HEK293 (cell line): ENCODE measurements around the gene ZSWIM4.
A peak's percentile ranks its signal among the peaks of the same experiment; 100 is the strongest.

Experiments used
- CTCF ChIA-PET: fragments of 350-600 bp; formaldehyde crosslinking; extraction: SDS; loops from one replicate; lab custom pipeline; 2021; ENCODE audit warnings: antibody characterized with exemption; lab: Yijun Ruan, JAX
- POLR2A ChIA-PET: fragments of 300-600 bp; formaldehyde crosslinking; extraction: SDS; loops from one replicate; lab custom pipeline; 2020; ENCODE audit warnings: antibody characterized with exemption, inconsistent platforms; lab: Yijun Ruan, JAX
- H3K27ac ChIP-seq: fragments of 200-500 bp; sonication (Bioruptor generic); 2 replicates; pipeline ENCODE4 v1.5.1; 2014; ENCODE audit warnings: low read depth, low read length, control low read depth, inconsistent platforms; ENCODE audit errors: extremely low read depth
- H3K36me3 ChIP-seq, 2 experiments: fragments of 200-500 bp in 1 of 2; sonication (Bioruptor generic) in 1 of 2; 1 replicate in 1 of 2; 2 replicates in 1 of 2; pipeline ENCODE4 v1.5.1; 2014 to 2017; ENCODE audit warnings: inconsistent platforms in 2 of 2, low read length in 2 of 2; ENCODE audit not compliant: control insufficient read depth in 2 of 2, insufficient read depth in 1 of 2
- H3K4me1 ChIP-seq: fragments of 200-500 bp; sonication (Bioruptor generic); 2 replicates; pipeline ENCODE4 v1.5.1; 2014; ENCODE audit warnings: mild to moderate bottlenecking, low read length, inconsistent platforms; ENCODE audit not compliant: control insufficient read depth, insufficient read depth
- H3K4me3 ChIP-seq: 2 replicates; pipeline ENCODE4 v1.5.1; 2011; ENCODE audit warnings: low read depth, mild to moderate bottlenecking, control low read depth, low read length, moderate library complexity
- H3K9me3 ChIP-seq: fragments of 200-500 bp; sonication (Bioruptor generic); 2 replicates; pipeline ENCODE4 v1.5.1; 2014; ENCODE audit warnings: low read depth, low read length, inconsistent platforms; ENCODE audit not compliant: control insufficient read depth, insufficient read depth
- FEZF1 ChIP-seq: fragments of 450-650 bp; formaldehyde crosslinking; IDR thresholded peaks from 2 replicates; pipeline ENCODE4 v1.5.1; 2016; ENCODE audit warnings: missing biosample characterization, missing genetic modification characterization
- GLI2 ChIP-seq: fragments of 450-650 bp; formaldehyde crosslinking; IDR thresholded peaks from 2 replicates; pipeline ENCODE4; 2017; ENCODE audit warnings: missing biosample characterization, missing genetic modification characterization, low read depth, borderline replicate concordance
- HIC1 ChIP-seq: fragments of 450-650 bp; formaldehyde crosslinking; IDR thresholded peaks from 2 replicates; pipeline ENCODE4 v1.5.1; 2016; ENCODE audit warnings: missing biosample characterization, missing genetic modification characterization
- IKZF3 ChIP-seq: fragments of 450-650 bp; IDR thresholded peaks from 2 replicates; pipeline ENCODE4 v1.5.0; 2018; ENCODE audit warnings: missing biosample characterization, mild to moderate bottlenecking, missing genetic modification characterization, moderate library complexity
- KLF1 ChIP-seq: fragments of 450-650 bp; formaldehyde crosslinking; IDR thresholded peaks from 2 replicates; pipeline ENCODE4 v1.5.1; 2016; ENCODE audit warnings: missing biosample characterization, missing genetic modification characterization
- KLF10 ChIP-seq: fragments of 450-650 bp; IDR thresholded peaks from 2 replicates; pipeline ENCODE4 v1.5.1; 2018; ENCODE audit warnings: missing biosample characterization, mild to moderate bottlenecking, missing genetic modification characterization
- MZF1 ChIP-seq: fragments of 450-650 bp; formaldehyde crosslinking; IDR thresholded peaks from 2 replicates; pipeline ENCODE4 v1.5.1; 2017; ENCODE audit warnings: missing biosample characterization, missing genetic modification characterization, borderline replicate concordance
- PBX3 ChIP-seq: sonication (generic); formaldehyde crosslinking; IDR thresholded peaks from 2 replicates; pipeline ENCODE4 v1.8.1; 2022; ENCODE audit warnings: mild to moderate bottlenecking, moderate library complexity, missing genetic modification reagents
- PRDM4 ChIP-seq: fragments of 450-650 bp; formaldehyde crosslinking; IDR thresholded peaks from 2 replicates; pipeline ENCODE4 v1.5.1; 2017; ENCODE audit warnings: missing biosample characterization, missing genetic modification characterization
- RBAK ChIP-seq: fragments of 450-650 bp; formaldehyde crosslinking; IDR thresholded peaks from 2 replicates; pipeline ENCODE4 v1.5.1; 2016; ENCODE audit warnings: missing biosample characterization, missing genetic modification characterization
- SALL2 ChIP-seq: fragments of 450-650 bp; formaldehyde crosslinking; IDR thresholded peaks from 2 replicates; pipeline ENCODE4 v1.5.0; 2017; ENCODE audit warnings: missing biosample characterization, mild to moderate bottlenecking, missing genetic modification characterization, borderline replicate concordance
- SCRT1 ChIP-seq: fragments of 450-650 bp; formaldehyde crosslinking; IDR thresholded peaks from 2 replicates; pipeline ENCODE4 v1.5.1; 2016; ENCODE audit warnings: missing biosample characterization, missing genetic modification characterization, borderline replicate concordance
- ZBTB1 ChIP-seq: fragments of 450-650 bp; formaldehyde crosslinking; IDR thresholded peaks from 2 replicates; pipeline ENCODE4 v1.5.1; 2016; ENCODE audit warnings: missing biosample characterization, missing genetic modification characterization
- ZNF112 ChIP-seq: fragments of 450-650 bp; formaldehyde crosslinking; IDR thresholded peaks from 2 replicates; pipeline ENCODE4 v1.5.0; 2017; ENCODE audit warnings: missing biosample characterization, missing genetic modification characterization
- ZNF140 ChIP-seq: fragments of 450-650 bp; formaldehyde crosslinking; IDR thresholded peaks from 2 replicates; pipeline ENCODE4 v1.5.1; 2016; ENCODE audit warnings: missing biosample characterization, missing genetic modification characterization
- ZNF221 ChIP-seq: fragments of 450-650 bp; formaldehyde crosslinking; IDR thresholded peaks from 2 replicates; pipeline ENCODE4 v1.5.1; 2017; ENCODE audit warnings: missing biosample characterization, missing genetic modification characterization, borderline replicate concordance
- ZNF26 ChIP-seq: fragments of 450-650 bp; formaldehyde crosslinking; IDR thresholded peaks from 2 replicates; pipeline ENCODE4 v1.5.1; 2016; ENCODE audit warnings: missing biosample characterization, missing genetic modification characterization
- ZNF311 ChIP-seq: fragments of 450-650 bp; formaldehyde crosslinking; IDR thresholded peaks from 2 replicates; pipeline ENCODE4 v1.5.1; 2017; ENCODE audit warnings: missing biosample characterization, missing genetic modification characterization, borderline replicate concordance
- ZNF335 ChIP-seq: fragments of 450-650 bp; formaldehyde crosslinking; conservative IDR thresholded peaks from 2 replicates; pipeline ENCODE4 v1.5.1; 2016; ENCODE audit warnings: missing biosample characterization, missing genetic modification characterization
- ZNF416 ChIP-seq: fragments of 450-650 bp; formaldehyde crosslinking; IDR thresholded peaks from 2 replicates; pipeline ENCODE4 v1.5.1; 2016; ENCODE audit warnings: missing biosample characterization, missing genetic modification characterization
- ZNF513 ChIP-seq: fragments of 450-650 bp; IDR thresholded peaks from 2 replicates; pipeline ENCODE4 v1.5.1; 2018; ENCODE audit warnings: missing biosample characterization, missing genetic modification characterization
- ZNF530 ChIP-seq: fragments of 450-650 bp; formaldehyde crosslinking; IDR thresholded peaks from 2 replicates; pipeline ENCODE4 v1.5.1; 2016; ENCODE audit warnings: low read depth, missing biosample characterization, missing genetic modification characterization
- ZNF558 ChIP-seq: fragments of 450-650 bp; formaldehyde crosslinking; IDR thresholded peaks from 2 replicates; pipeline ENCODE4 v1.5.1; 2016; ENCODE audit warnings: missing biosample characterization, missing genetic modification characterization
- ZNF626 ChIP-seq: fragments of 450-650 bp; sonication (Bioruptor Pico); formaldehyde crosslinking; IDR thresholded peaks from 2 replicates; pipeline ENCODE4 v1.5.1; 2018; ENCODE audit warnings: missing biosample characterization, missing genetic modification characterization, inconsistent platforms

Gene ZSWIM4

GRCh38 chr19:13861714-13862531, 66.7 kb downstream of the ZSWIM4 start:
- no peaks in the 10 kb centered on the region; the same call in 1 of the 2 replicates for H3K4me1 ChIP-seq
- no peak overlapping the region; the same call in 1 of the 2 replicates for H3K27ac ChIP-seq
- H3K36me3 ChIP-seq = no peaks in the 10 kb centered on the region
- no peaks in the 10 kb centered on the region for H3K9me3 ChIP-seq
- peak overlapping the region; percentile 39 for H3K4me3 ChIP-seq
- ChIA-PET CTCF (interaction anchor here (0.5 to 3.9 kb wide), 39 partner anchors 9 to 278 kb away, joined by 3 to 45 read pairs (median 5); partner anchors contain the start of genes C19orf53 and ZSWIM4), POLR2A (interaction anchor here (0.7 to 2.5 kb wide), 15 partner anchors 10 to 272 kb away, joined by 3 to 19 read pairs (median 7); partner anchors contain the start of genes C19orf53, MRI1 and ZSWIM4)
- TF ChIP-seq IKZF3 (tag by site-specific recombination) (no peak), ZNF513 (tag by site-specific recombination) (no peak), ZBTB1 (tag by site-specific recombination) (no peak), MZF1 (tag by site-specific recombination) (no peak), ZNF530 (tag by site-specific recombination) (no peak), SCRT1 (tag by site-specific recombination) (no peak), ZNF335 (tag by site-specific recombination) (peak; percentile 97), ZNF311 (tag by site-specific recombination) (no peak), ZNF416 (tag by site-specific recombination) (no peak), SALL2 (no peak), PBX3 (CRISPR knock-in tag) (no peak), KLF10 (peak; percentile 60; the same call in 1 of the 2 replicates), HIC1 (no peak), ZNF558 (tag by site-specific recombination) (no peak), ZNF140 (tag by site-specific recombination) (no peak), ZNF221 (no peak), ZNF626 (tag by site-specific recombination) (no peak), KLF1 (tag by site-specific recombination) (no peak; the same call in 1 of the 2 replicates), RBAK (tag by site-specific recombination) (no peak), PRDM4 (tag by site-specific recombination) (no peak), FEZF1 (tag by site-specific recombination) (0 out of 2 replicates have a peak, but pooled peaks have one; percentile 50), ZNF26 (tag by site-specific recombination) (no peak), ZNF112 (no peak), GLI2 (tag by site-specific recombination) (no peak)
